ENCODE measurements around the gene CFAP65. TPM values are rescaled to one million over a fixed set of nuclear protein-coding genes. Genes with fewer than 3 reads are reported as not detected.

The CFAP65 gene
- polyA plus RNA-seq, 3 donors: not detected

DNA sequence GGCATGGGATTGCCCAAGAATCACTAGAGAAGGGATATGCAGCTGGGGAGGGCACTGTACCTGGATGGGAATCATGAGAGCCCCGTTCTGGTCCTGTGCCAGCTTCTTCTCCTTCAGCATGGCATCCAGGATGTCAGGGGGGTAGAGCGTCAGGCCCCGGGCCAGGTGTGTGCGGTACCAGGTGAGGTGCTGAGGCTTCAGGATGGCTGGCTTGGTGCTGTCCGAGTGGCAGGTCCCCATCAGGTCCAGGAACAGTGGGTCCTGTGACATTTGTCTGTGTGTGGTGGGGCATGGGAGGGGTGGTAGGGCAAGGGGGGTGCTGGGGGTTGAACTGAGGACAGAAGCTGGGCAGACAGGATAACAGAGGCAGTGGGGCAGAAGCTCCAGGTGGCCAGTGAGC is 13.2 kb downstream of the CFAP65 start:
- H3K27me3 ChIP-seq (ENCODE audit: control insufficient read depth in 2 of 2, insufficient read depth in 2 of 2, low read length in 2 of 2): peaks cover 0 to 7% of the 10 kb centered on the region in 2 donors
- H3K79me2 ChIP-seq (ENCODE audit: insufficient read depth, low read length): no peaks in the 10 kb centered on the region
- H3K4me1 ChIP-seq (ENCODE audit: control insufficient read depth in 1 of 2, insufficient read depth in 2 of 2, low read length in 2 of 2): no peaks in the 10 kb centered on the region
- 82% methylated on average over 5 of the region's 5 CpGs for WGBS (ENCODE audit: insufficient coverage)
- Mint-ChIP-seq H3K27me3 (ENCODE audit: low read depth in 3 of 3) (peaks cover 17 to 27% (median 19%) of the 10 kb centered on the region in 3 donors), H3K27ac (no peak overlapping the region), H3K4me1 (no peaks in the 10 kb centered on the region), H3K36me3 (no peaks in the 10 kb centered on the region), H3K4me3 (no peak overlapping the region), H3K9me3 (peaks cover 0 to 1% (median 0%) of the 10 kb centered on the region in 7 donors)
- intact Hi-C loops (cut with micrococcal nuclease): loop anchor here in 1 of 2 donors (2.0 kb wide), 1 partner anchor 127 kb away; no protein-coding TSS in a partner anchor
- H3K36me3 ChIP-seq (replicated peaks in 1 of 2; ENCODE audit: control insufficient read depth in 1 of 2, insufficient read depth in 2 of 2, low read length in 2 of 2): no peaks in the 10 kb centered on the region
- TF ChIP-seq, protein P1, sequence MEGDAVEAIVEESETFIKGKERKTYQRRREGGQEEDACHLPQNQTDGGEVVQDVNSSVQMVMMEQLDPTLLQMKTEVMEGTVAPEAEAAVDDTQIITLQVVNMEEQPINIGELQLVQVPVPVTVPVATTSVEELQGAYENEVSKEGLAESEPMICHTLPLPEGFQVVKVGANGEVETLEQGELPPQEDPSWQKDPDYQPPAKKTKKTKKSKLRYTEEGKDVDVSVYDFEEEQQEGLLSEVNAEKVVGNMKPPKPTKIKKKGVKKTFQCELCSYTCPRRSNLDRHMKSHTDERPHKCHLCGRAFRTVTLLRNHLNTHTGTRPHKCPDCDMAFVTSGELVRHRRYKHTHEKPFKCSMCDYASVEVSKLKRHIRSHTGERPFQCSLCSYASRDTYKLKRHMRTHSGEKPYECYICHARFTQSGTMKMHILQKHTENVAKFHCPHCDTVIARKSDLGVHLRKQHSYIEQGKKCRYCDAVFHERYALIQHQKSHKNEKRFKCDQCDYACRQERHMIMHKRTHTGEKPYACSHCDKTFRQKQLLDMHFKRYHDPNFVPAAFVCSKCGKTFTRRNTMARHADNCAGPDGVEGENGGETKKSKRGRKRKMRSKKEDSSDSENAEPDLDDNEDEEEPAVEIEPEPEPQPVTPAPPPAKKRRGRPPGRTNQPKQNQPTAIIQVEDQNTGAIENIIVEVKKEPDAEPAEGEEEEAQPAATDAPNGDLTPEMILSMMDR (IDR thresholded peaks at IDR 0.05): no peak
- no peaks in the 10 kb centered on the region for H3K9me3 ChIP-seq (replicated peaks in 1 of 2; ENCODE audit: control insufficient read depth in 1 of 2, insufficient read depth in 1 of 2, low read length in 2 of 2)
- no peak overlapping the region for H3K27ac ChIP-seq (ENCODE audit: low read depth in 1 of 2, low read length in 2 of 2)
- H2AFZ ChIP-seq (ENCODE audit: insufficient read depth, low read depth, low read length, poor library complexity, severe bottlenecking): no peak overlapping the region
- H4K20me1 ChIP-seq (ENCODE audit: insufficient read depth, low read length): no peaks in the 10 kb centered on the region
- H3K4me2 ChIP-seq (replicated peaks; ENCODE audit: extremely low read depth, low read length, poor library complexity, severe bottlenecking): no peak overlapping the region
- no peak for DNase-seq
- H3K4me3 ChIP-seq (replicated peaks in 1 of 3; ENCODE audit: low read depth in 2 of 3, low read length in 3 of 3): no peak overlapping the region
- no peak overlapping the region for H3K9ac ChIP-seq (ENCODE audit: insufficient read depth, low read length, poor library complexity, severe bottlenecking)

- H3K4me1 ChIP-seq (ENCODE audit: control insufficient read depth in 1 of 2, insufficient read depth in 2 of 2, low read length in 2 of 2): no peaks in the 10 kb centered on the region
- no peaks in the 10 kb centered on the region for H3K4me1 Mint-ChIP-seq
- H3K79me2 ChIP-seq (ENCODE audit: insufficient read depth, low read length): no peaks in the 10 kb centered on the region
- no peak overlapping the region for H2AFZ ChIP-seq (ENCODE audit: insufficient read depth, low read depth, low read length, poor library complexity, severe bottlenecking)
- TF ChIP-seq, protein P1 (IDR thresholded peaks at IDR 0.05): no peak
- H3K9me3 ChIP-seq (replicated peaks in 1 of 2; ENCODE audit: control insufficient read depth in 1 of 2, insufficient read depth in 1 of 2, low read length in 2 of 2): no peaks in the 10 kb centered on the region
- H3K9ac ChIP-seq (ENCODE audit: insufficient read depth, low read length, poor library complexity, severe bottlenecking): no peak overlapping the region
- no peak overlapping the region for H3K4me2 ChIP-seq (replicated peaks; ENCODE audit: extremely low read depth, low read length, poor library complexity, severe bottlenecking)
- intact Hi-C loops (cut with micrococcal nuclease): loop anchor here in 1 of 2 donors (2.0 kb wide), 1 partner anchor 127 kb away; no protein-coding TSS in a partner anchor
- no peaks in the 10 kb centered on the region for H3K36me3 ChIP-seq (replicated peaks in 1 of 2; ENCODE audit: control insufficient read depth in 1 of 2, insufficient read depth in 2 of 2, low read length in 2 of 2)
- H3K36me3 Mint-ChIP-seq: no peaks in the 10 kb centered on the region
- WGBS (ENCODE audit: insufficient coverage): 92% methylated on average over 18 of the region's 22 CpGs
- H3K9me3 Mint-ChIP-seq: peaks cover 0 to 1% (median 0%) of the 10 kb centered on the region in 7 donors
- no peak overlapping the region for H3K27ac ChIP-seq (ENCODE audit: low read depth in 1 of 2, low read length in 2 of 2)
- H3K27me3 ChIP-seq (ENCODE audit: control insufficient read depth in 2 of 2, insufficient read depth in 2 of 2, low read length in 2 of 2): peaks cover 0 to 3% of the 10 kb centered on the region in 2 donors
- no peak overlapping the region for H3K27ac Mint-ChIP-seq
- no peak for DNase-seq
- no peak overlapping the region for H3K4me3 ChIP-seq (replicated peaks in 1 of 3; ENCODE audit: low read depth in 2 of 3, low read length in 3 of 3)
- H3K4me3 Mint-ChIP-seq: no peak overlapping the region
- H3K27me3 Mint-ChIP-seq (ENCODE audit: low read depth in 3 of 3): peaks cover 13 to 23% (median 18%) of the 10 kb centered on the region in 3 donors
- no peaks in the 10 kb centered on the region for H4K20me1 ChIP-seq (ENCODE audit: insufficient read depth, low read length)
These were observed 13.7 kb downstream of the CFAP65 start for GRCh38 chr2:219027511-219028055.
